Mesothelial cell of epicardium (in vitro differentiated cells): ENCODE measurements around the gene MAPKAPK2. TPM values are rescaled to one million over a fixed set of nuclear protein-coding genes. Genes with fewer than 3 reads are reported as not detected.
A peak's percentile ranks its signal among the peaks of the same experiment; 100 is the strongest.

Source experiments
- DNase-seq, 2 experiments: peaks; one replicate each; pipeline ENCODE4 v3.0.0; 2021; ENCODE audit warnings: low spot score in 2 of 2; ENCODE audit not compliant: unreplicated experiment in 2 of 2
- H3K27ac Mint-ChIP-seq: 2 replicates; pipeline ENCODE4 v1.8.0; 2021; ENCODE audit warnings: mixed read lengths
- H3K27me3 Mint-ChIP-seq: 2 replicates; pipeline ENCODE4 v1.8.0; 2021; ENCODE audit warnings: low read depth, mixed read lengths
- H3K36me3 Mint-ChIP-seq: 2 replicates; pipeline ENCODE4 v1.8.0; 2021; ENCODE audit warnings: mixed read lengths
- H3K4me1 Mint-ChIP-seq: 2 replicates; pipeline ENCODE4 v1.8.0; 2021; ENCODE audit warnings: mixed read lengths
- H3K4me3 Mint-ChIP-seq: 2 replicates; pipeline ENCODE4 v1.8.0; 2021; ENCODE audit warnings: mild to moderate bottlenecking, moderate library complexity, mixed read lengths
- H3K9me3 Mint-ChIP-seq: 2 replicates; pipeline ENCODE4 v1.8.0; 2021; ENCODE audit warnings: mixed read lengths
- total RNA-seq: library from RNA; stranded (reverse); gene quantifications from 3 replicates; pipeline ENCODE4 v1.2.1, GENCODE V29; 2021
- TF ChIP-seq, protein P1 (sequence below): fragments of 200-600 bp; sonication (generic); IDR thresholded peaks from one replicate; pipeline ENCODE4 v1.5.0; 2021; ENCODE audit warnings: antibody characterized with exemption; ENCODE audit not compliant: unreplicated experiment

Gene MAPKAPK2
- total RNA-seq, 1 donor from 2014 or later, result 60.2 TPM

DNA sequence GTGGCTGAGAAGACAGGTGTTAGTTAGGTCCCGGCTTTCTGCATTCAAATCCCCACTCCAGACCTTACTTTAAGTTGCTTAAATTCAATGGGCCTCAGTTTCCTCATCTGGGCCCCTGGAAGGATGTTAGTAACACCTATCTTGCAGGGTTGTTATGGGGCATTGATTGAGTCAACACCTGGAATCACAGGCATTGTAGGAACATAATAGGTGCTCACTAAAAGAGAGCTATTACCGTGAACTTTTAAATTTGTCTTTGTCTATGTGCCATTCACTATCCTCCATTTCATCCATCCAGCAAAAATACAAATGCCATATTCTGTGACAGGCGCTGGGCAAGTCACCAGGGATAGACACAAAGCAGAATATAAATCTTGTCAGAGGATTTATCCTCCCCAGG lies 10.5 kb upstream of the MAPKAPK2 start:
- H3K27ac Mint-ChIP-seq, result no peak overlapping the region
- H3K9me3 Mint-ChIP-seq, result no peaks in the 10 kb centered on the region
- no peak overlapping the region for H3K4me3 Mint-ChIP-seq
- H3K36me3 Mint-ChIP-seq, result no peaks in the 10 kb centered on the region
- peaks cover 17% of the 10 kb centered on the region for H3K4me1 Mint-ChIP-seq
- TF ChIP-seq, protein P1, sequence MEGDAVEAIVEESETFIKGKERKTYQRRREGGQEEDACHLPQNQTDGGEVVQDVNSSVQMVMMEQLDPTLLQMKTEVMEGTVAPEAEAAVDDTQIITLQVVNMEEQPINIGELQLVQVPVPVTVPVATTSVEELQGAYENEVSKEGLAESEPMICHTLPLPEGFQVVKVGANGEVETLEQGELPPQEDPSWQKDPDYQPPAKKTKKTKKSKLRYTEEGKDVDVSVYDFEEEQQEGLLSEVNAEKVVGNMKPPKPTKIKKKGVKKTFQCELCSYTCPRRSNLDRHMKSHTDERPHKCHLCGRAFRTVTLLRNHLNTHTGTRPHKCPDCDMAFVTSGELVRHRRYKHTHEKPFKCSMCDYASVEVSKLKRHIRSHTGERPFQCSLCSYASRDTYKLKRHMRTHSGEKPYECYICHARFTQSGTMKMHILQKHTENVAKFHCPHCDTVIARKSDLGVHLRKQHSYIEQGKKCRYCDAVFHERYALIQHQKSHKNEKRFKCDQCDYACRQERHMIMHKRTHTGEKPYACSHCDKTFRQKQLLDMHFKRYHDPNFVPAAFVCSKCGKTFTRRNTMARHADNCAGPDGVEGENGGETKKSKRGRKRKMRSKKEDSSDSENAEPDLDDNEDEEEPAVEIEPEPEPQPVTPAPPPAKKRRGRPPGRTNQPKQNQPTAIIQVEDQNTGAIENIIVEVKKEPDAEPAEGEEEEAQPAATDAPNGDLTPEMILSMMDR, result no peak
- H3K27me3 Mint-ChIP-seq, result peaks cover 11% of the 10 kb centered on the region
- DNase-seq, result no peak

DNA sequence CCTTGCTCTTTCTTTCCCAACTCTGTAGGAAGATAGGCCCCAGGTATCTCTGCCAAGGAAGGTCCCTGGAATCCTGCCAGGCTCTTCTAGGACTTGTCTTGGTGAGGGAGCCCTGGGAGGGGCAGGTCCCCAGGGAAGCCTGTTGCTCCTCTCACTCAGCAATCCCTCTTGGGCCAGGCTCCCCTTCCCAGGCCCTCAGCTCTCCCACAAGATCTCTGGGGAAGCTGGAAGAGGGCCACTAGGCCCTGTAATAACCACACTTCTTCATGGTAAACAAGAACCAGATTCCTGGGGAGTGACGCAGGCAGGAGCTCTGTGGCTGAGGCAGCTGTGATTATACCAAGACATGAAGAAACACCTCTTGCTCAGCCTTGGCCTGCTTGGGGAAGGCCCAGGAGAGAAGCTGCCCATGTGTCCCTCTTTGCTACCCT lies 9.9 kb upstream of the MAPKAPK2 start:
- DNase-seq, result no peak
- peaks cover 17% of the 10 kb centered on the region for H3K4me1 Mint-ChIP-seq
- H3K36me3 Mint-ChIP-seq, result no peaks in the 10 kb centered on the region
- peak overlapping the region; percentile 88 for H3K27ac Mint-ChIP-seq
- TF ChIP-seq, protein P1, result no peak
- H3K9me3 Mint-ChIP-seq, result no peaks in the 10 kb centered on the region
- H3K4me3 Mint-ChIP-seq, result no peak overlapping the region
- peaks cover 14% of the 10 kb centered on the region for H3K27me3 Mint-ChIP-seq

DNA sequence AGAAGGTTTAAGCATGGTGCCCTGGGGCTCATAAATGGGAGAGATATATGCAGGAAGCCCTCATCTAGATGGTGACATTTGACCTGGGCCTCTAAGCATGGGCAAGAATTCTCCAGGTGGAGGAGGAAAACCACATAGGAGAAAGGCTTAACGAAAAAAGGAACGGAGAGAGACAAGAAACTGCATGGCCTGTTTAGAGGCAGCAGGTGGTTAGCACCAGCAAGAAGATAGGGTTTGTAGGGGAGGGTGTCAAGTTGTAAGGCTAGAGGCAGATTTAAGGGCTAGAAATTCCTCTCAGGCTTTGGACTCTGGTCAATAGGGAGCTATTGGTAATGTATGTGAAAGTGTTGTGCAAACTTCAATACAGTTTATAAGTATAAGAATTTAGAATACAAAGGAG lies 8.2 kb upstream of the MAPKAPK2 start:
- peaks cover 11% of the 10 kb centered on the region for H3K4me1 Mint-ChIP-seq
- peaks cover 30% of the 10 kb centered on the region for H3K27me3 Mint-ChIP-seq
- H3K27ac Mint-ChIP-seq, result no peak overlapping the region
- no peak overlapping the region for H3K4me3 Mint-ChIP-seq
- DNase-seq, result no peak
- no peaks in the 10 kb centered on the region for H3K36me3 Mint-ChIP-seq
- no peaks in the 10 kb centered on the region for H3K9me3 Mint-ChIP-seq
- TF ChIP-seq, protein P1, result no peak

DNA sequence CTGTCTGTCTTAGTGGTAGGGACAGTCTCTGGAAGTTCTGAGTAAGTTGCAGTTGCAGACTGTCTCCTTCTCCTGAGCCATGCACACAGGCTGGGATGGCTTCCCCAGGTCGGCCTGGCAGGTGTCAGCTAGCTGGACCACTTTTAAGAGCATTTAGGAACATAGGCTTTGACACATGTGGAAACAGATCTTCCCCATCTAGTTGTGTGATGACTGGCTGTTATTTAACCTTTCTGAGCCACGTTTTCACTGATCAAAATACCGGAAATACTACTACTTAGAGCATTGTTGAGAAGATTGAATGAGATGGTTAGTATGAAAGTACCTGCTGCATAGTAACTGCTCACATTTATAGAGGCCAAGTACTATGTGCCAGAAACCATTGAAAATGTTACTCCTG lies 6.2 kb upstream of the MAPKAPK2 start:
- no peak for DNase-seq
- H3K4me3 Mint-ChIP-seq, result no peak overlapping the region
- H3K4me1 Mint-ChIP-seq, result peaks cover 11% of the 10 kb centered on the region
- peaks cover 47% of the 10 kb centered on the region for H3K27me3 Mint-ChIP-seq
- no peaks in the 10 kb centered on the region for H3K9me3 Mint-ChIP-seq
- H3K36me3 Mint-ChIP-seq, result no peaks in the 10 kb centered on the region
- TF ChIP-seq, protein P1, result no peak
- H3K27ac Mint-ChIP-seq, result no peak overlapping the region

DNA sequence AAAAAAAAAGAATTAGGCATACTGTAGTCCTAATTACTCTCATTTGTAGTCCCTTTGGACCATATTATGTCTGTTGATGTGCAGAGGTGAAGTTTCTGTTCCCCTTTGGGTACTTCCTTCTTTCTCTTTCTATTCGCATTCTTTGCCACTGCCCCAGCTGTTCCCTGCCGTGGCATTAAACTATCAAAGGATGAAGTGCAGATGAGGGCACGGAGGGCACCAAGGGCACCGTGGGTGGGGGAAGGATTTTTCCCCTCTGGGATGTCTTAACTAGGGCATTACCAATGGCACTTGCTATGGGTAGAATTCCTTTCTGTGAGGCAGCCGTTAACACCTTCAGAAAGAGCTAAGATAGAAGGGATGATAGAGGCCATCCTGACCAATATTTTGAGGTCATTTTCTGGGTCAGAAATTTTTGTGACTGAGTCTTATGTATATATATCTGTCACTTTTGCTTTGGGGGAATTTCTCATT lies 4.9 kb upstream of the MAPKAPK2 start:
- Mint-ChIP-seq H3K27ac (no peak overlapping the region), H3K36me3 (no peaks in the 10 kb centered on the region), H3K4me1 (peaks cover 13% of the 10 kb centered on the region), H3K4me3 (no peak overlapping the region), H3K9me3 (no peaks in the 10 kb centered on the region), H3K27me3 (peaks cover 58% of the 10 kb centered on the region)
- TF ChIP-seq, protein P1, result no peak
- DNase-seq, result no peak

DNA sequence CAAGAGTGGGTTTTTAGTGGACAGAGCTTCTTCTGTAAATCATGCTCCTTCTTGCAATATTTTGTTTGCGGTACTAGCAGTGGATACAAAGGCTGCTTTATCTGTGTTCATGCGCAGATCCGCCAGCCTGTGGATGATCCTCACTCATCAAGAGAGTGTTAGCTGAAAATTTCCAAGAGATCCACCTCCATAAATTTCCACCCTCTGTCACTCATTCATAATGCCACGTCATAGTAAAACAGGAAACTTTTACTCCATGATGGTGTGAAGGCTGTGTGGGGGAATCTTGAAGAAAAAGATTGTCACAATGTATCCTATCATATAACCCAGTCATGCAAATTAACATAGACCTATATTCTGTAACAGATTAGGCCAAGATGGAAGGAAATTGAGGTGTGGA lies 4.4 kb upstream of the MAPKAPK2 start:
- no peaks in the 10 kb centered on the region for H3K9me3 Mint-ChIP-seq
- H3K4me3 Mint-ChIP-seq, result no peak overlapping the region
- H3K27me3 Mint-ChIP-seq, result peaks cover 58% of the 10 kb centered on the region
- DNase-seq, result no peak
- peaks cover 8% of the 10 kb centered on the region for H3K4me1 Mint-ChIP-seq
- H3K36me3 Mint-ChIP-seq, result no peaks in the 10 kb centered on the region
- H3K27ac Mint-ChIP-seq, result no peak overlapping the region
- TF ChIP-seq, protein P1, result no peak
